ENCODE measurements around the gene ARID3A. TPM values are rescaled to one million over a fixed set of nuclear protein-coding genes. Genes with fewer than 3 reads are reported as not detected.

The ARID3A gene
- total and polyA plus RNA-seq, 2 of the 8 experiments (the other 6 are each of a cell fraction or from before 2014, with no cell fraction given) = 40.5 to 77.4 TPM

DNA sequence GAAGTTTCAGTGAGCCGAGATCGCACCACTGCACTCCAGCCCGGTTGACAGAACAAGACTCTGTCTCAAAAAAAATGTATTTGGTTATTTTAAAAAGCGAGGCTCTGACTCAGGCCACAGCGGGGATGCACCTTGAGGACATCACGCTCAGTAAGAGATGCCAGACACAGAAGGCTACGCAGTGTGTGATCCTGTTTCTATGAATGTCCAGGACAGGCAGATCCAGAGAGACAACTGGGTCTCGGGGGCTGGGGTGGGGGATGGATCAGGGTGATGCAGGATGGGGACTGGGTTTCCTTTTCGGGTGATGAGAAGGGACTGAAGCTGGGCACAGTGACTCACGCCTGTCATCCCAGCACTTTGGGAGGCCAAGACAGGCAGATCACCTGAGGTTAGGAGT lies 38.2 kb upstream of the ARID3A start (continued):
- TF ChIP-seq TAF1 (IDR thresholded peaks at IDR 0.05; ENCODE audit: low read depth, low read length) = no peak
- TF ChIP-seq SRF (IDR thresholded peaks at IDR 0.05; ENCODE audit: low read depth, low read length) = no peak
- TF ChIP-seq, protein P1, sequence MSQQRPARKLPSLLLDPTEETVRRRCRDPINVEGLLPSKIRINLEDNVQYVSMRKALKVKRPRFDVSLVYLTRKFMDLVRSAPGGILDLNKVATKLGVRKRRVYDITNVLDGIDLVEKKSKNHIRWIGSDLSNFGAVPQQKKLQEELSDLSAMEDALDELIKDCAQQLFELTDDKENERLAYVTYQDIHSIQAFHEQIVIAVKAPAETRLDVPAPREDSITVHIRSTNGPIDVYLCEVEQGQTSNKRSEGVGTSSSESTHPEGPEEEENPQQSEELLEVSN (IDR thresholded peaks at IDR 0.05) = no peak
- TF ChIP-seq YY1 (IDR thresholded peaks at IDR 0.05; ENCODE audit: low read depth, low read length) = no peak
- TF ChIP-seq EP300 (IDR thresholded peaks at IDR 0.05; ENCODE audit: borderline replicate concordance in 1 of 2, low read depth in 2 of 2, low read length in 2 of 2) = no peak
- TF ChIP-seq KDM1A (IDR thresholded peaks at IDR 0.05; ENCODE audit: borderline replicate concordance, low read length) = no peak
- TF ChIP-seq CTBP2 (IDR thresholded peaks at IDR 0.05; ENCODE audit: borderline replicate concordance, insufficient read depth, insufficient read length, low read length) = no peak
